Measurements from ENCODE around the gene SEPTIN1. TPM values are rescaled to one million over a fixed set of nuclear protein-coding genes. Genes with fewer than 3 reads are reported as not detected.

SEPTIN1 gene
- total and polyA plus RNA-seq, 2 of the 4 experiments (the other 2 are of a cell fraction): 0.24 TPM; not detected in 1

- H3K4me1 ChIP-seq (ENCODE audit: control insufficient read depth, insufficient read depth, low read length): peaks cover 11% of the 10 kb centered on the region
- POLR2A ChIA-PET (ENCODE audit: unreplicated experiment): interaction anchor here (0.6 to 1.1 kb wide), 4 partner anchors 9 to 314 kb away, joined by 3 to 7 read pairs (median 5); partner anchors contain the start of gene ZNF48
- peak overlapping the region; percentile 94 for H2AFZ ChIP-seq (replicated peaks; ENCODE audit: low read length, poor library complexity)
- H3K23ac ChIP-seq (ENCODE audit: low read depth, low read length): peak overlapping the region; percentile 86
- H3K79me1 ChIP-seq (ENCODE audit: low read depth in 1 of 2, low read length in 2 of 2): peaks cover 15 to 48% of the 10 kb centered on the region in 2 experiments
- WGBS, 2 experiments (ENCODE audit: extremely low coverage in 2 of 2, insufficient read length in 1 of 2): 40% methylated on average over 1 of the region's 19 CpGs; no CpG with 5 or more reads in 1 of the 2 experiments
- peak overlapping the region; percentile 75 for H3K4ac ChIP-seq (ENCODE audit: low read depth, low read length)
- in situ Hi-C loops (cut with MboI; ENCODE audit: low sequenced_read_pairs): loop anchor here (10.0 to 25.0 kb wide), 2 partner anchors 221 to 333 kb away; partner anchors contain the start of genes BOLA2B, CORO1A, PPP4C and SLX1A
- H3K9ac ChIP-seq (ENCODE audit: low read depth, low read length): peak overlapping the region; percentile 75
- peak overlapping the region; percentile 67; the same call in 1 of the 2 replicates for H3K56ac ChIP-seq (ENCODE audit: extremely low read depth, insufficient read depth, low read length)
- TF ChIP-seq MAFK (IDR thresholded peaks at IDR 0.05; ENCODE audit: low read depth, low read length) (no peak), POLR2A (IDR thresholded peaks at IDR 0.05; ENCODE audit: low read depth, low read length) (no peak), NFE2L2 (IDR thresholded peaks at IDR 0.05; ENCODE audit: low read depth, low read length) (no peak), RAD21 (IDR thresholded peaks at IDR 0.05; ENCODE audit: low read length) (no peak), MAZ (IDR thresholded peaks at IDR 0.05; ENCODE audit: borderline replicate concordance, low read depth, low read length) (no peak), RCOR1 (IDR thresholded peaks at IDR 0.05; ENCODE audit: insufficient replicate concordance, low read length) (no peak), SMC3 (IDR thresholded peaks at IDR 0.05; ENCODE audit: low read depth, low read length) (no peak), CEBPB (IDR thresholded peaks at IDR 0.05; ENCODE audit: low read depth, low read length) (no peak)
- TF ChIP-seq, protein P1, sequence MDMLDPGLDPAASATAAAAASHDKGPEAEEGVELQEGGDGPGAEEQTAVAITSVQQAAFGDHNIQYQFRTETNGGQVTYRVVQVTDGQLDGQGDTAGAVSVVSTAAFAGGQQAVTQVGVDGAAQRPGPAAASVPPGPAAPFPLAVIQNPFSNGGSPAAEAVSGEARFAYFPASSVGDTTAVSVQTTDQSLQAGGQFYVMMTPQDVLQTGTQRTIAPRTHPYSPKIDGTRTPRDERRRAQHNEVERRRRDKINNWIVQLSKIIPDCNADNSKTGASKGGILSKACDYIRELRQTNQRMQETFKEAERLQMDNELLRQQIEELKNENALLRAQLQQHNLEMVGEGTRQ (IDR thresholded peaks at IDR 0.05; ENCODE audit: low read depth, low read length): no peak
- H4K5ac ChIP-seq (ENCODE audit: low read depth, low read length): peak overlapping the region; percentile 6; the same call in 1 of the 2 replicates
- CTCF ChIA-PET: no interaction called here
- DNase-seq: no peak
- no peak overlapping the region for H3K18ac ChIP-seq (ENCODE audit: low read depth, low read length)
- peak overlapping the region; percentile 82 for H3K27ac ChIP-seq (ENCODE audit: insufficient read depth, low read length)
- no TSS peak for BruUV-seq (replicated peaks)
- H3K4me2 ChIP-seq (ENCODE audit: low read depth, low read length): peak overlapping the region; percentile 81
- H2AK5ac ChIP-seq (ENCODE audit: low read depth, low read length): peak overlapping the region; percentile 76
- H4K91ac ChIP-seq (ENCODE audit: insufficient read depth, low read depth, low read length): peak overlapping the region; percentile 38; the same call in 1 of the 2 replicates
- peak overlapping the region; percentile 45 for H2BK5ac ChIP-seq (ENCODE audit: low read depth, low read length, poor library complexity, severe bottlenecking)
- dilution Hi-C loops (cut with HindIII; ENCODE audit: low sequenced_read_pairs, unreplicated experiment): no loop called here
- ATAC-seq (ENCODE audit: low read depth): peak; percentile 45
- H4K20me1 ChIP-seq (ENCODE audit: insufficient read depth, low read length): peaks cover 10% of the 10 kb centered on the region; the same call in 1 of the 2 replicates
- H3K27me3 ChIP-seq (ENCODE audit: control insufficient read depth, insufficient read depth, low read length): no peaks in the 10 kb centered on the region
- H2BK120ac ChIP-seq (ENCODE audit: low read depth, low read length): no peak overlapping the region
- H2AK9ac ChIP-seq (replicated peaks; ENCODE audit: low read depth, low read length, poor library complexity): peak overlapping the region; percentile 92
- H2BK15ac ChIP-seq (ENCODE audit: low read depth, low read length): no peak overlapping the region
- H3K9me3 ChIP-seq (ENCODE audit: control insufficient read depth, insufficient read depth, low read length): no peaks in the 10 kb centered on the region
- H3K14ac ChIP-seq (replicated peaks; ENCODE audit: low read depth, low read length): peak overlapping the region; percentile 36; the same call in 1 of the 2 replicates
- H3K4me3 ChIP-seq (ENCODE audit: insufficient read depth, low read depth, low read length): peak overlapping the region; percentile 71
- peak overlapping the region; percentile 15; the same call in 1 of the 2 replicates for H2BK20ac ChIP-seq (ENCODE audit: low read depth, low read length)
- peaks cover 11% of the 10 kb centered on the region for H3K9me1 ChIP-seq (ENCODE audit: insufficient read depth, low read length)
- intact Hi-C loops (cut with micrococcal nuclease): loop anchor here (2.0 to 10.0 kb wide), 2 partner anchors 13 to 313 kb away; partner anchors contain the start of genes TBX6, YPEL3 and ZNF48
- peak overlapping the region; percentile 63 to 84; a peak in 3 of 4 replicates for H4K8ac ChIP-seq (ENCODE audit: low read depth in 2 of 2, low read length in 2 of 2)
- peaks cover 11% of the 10 kb centered on the region for H3K36me3 ChIP-seq (ENCODE audit: control insufficient read depth, insufficient read depth, low read length)
Observed at GRCh38 chr16:30407804-30408534, 25.6 kb upstream of the SEPTIN1 start.

Measured in IMR-90 (cell line).